OCI-LY1 (cell line): Measurements from ENCODE around the gene TNNC1.

ENCODE experiments used
- H2AFZ ChIP-seq: fragments of 200-600 bp; sonication (generic), shearing (Covaris generic); 2 replicates; pipeline ENCODE4 v1.6.0; 2014; ENCODE audit warnings: antibody characterized with exemption, mild to moderate bottlenecking, low read length
- H3F3A ChIP-seq: fragments of 200-600 bp; sonication (generic), shearing (Covaris generic); 2 replicates; pipeline ENCODE4 v1.6.0; 2014; ENCODE audit warnings: mild to moderate bottlenecking, antibody characterized with exemption, low read length, moderate library complexity; ENCODE audit not compliant: insufficient read depth
- H3K27ac ChIP-seq: fragments of 200-600 bp; sonication (generic); 2 replicates; pipeline ENCODE4 v1.5.1; 2014; ENCODE audit warnings: low read length, mixed run types, mild to moderate bottlenecking, low read depth; ENCODE audit not compliant: poor library complexity, severe bottlenecking
- H3K27me3 ChIP-seq: fragments of 200-600 bp; sonication (generic); 2 replicates; pipeline ENCODE4 v1.6.0; 2014; ENCODE audit warnings: antibody characterized with exemption, mild to moderate bottlenecking, low read length, moderate library complexity; ENCODE audit not compliant: insufficient read depth
- H3K36me3 ChIP-seq: fragments of 200-600 bp; sonication (generic); 2 replicates; pipeline ENCODE4 v1.6.1; 2014; ENCODE audit warnings: mild to moderate bottlenecking, antibody characterized with exemption, low read length, moderate library complexity, mixed read lengths; ENCODE audit not compliant: insufficient read depth
- H3K4me1 ChIP-seq: fragments of 200-600 bp; sonication (generic); 2 replicates; pipeline ENCODE4 v1.5.1; 2014; ENCODE audit warnings: mild to moderate bottlenecking, low read length, moderate library complexity; ENCODE audit not compliant: insufficient read depth, severe bottlenecking
- H3K4me2 ChIP-seq: fragments of 200-600 bp; sonication (generic), shearing (Covaris generic); 2 replicates; pipeline ENCODE4 v1.6.1; 2014; ENCODE audit warnings: low read length
- H3K4me3 ChIP-seq: fragments of 200-600 bp; sonication (generic); 2 replicates; pipeline ENCODE4 v1.5.1; 2014; ENCODE audit warnings: low read length, low read depth, mild to moderate bottlenecking, mixed read lengths; ENCODE audit not compliant: poor library complexity, severe bottlenecking
- H3K79me2 ChIP-seq: fragments of 200-600 bp; shearing (Covaris generic); 2 replicates; pipeline ENCODE4 v1.6.1; 2016; ENCODE audit warnings: mixed run types, low read length, mixed read lengths; ENCODE audit not compliant: insufficient read depth
- H3K9ac ChIP-seq: fragments of 200-600 bp; sonication (generic), shearing (Covaris generic); 2 replicates; pipeline ENCODE4 v1.6.1; 2014; ENCODE audit warnings: mild to moderate bottlenecking, low read length, mixed read lengths
- H3K9me2 ChIP-seq: fragments of 200-600 bp; sonication (generic), shearing (Covaris generic); 2 replicates; pipeline ENCODE4 v1.6.1; 2014; ENCODE audit warnings: low read depth, mild to moderate bottlenecking, low read length, mixed read lengths
- H3K9me3 ChIP-seq: fragments of 200-600 bp; shearing (Covaris generic); 2 replicates; pipeline ENCODE4 v1.6.1; 2014; ENCODE audit warnings: low read length, mixed read lengths
- H4K20me1 ChIP-seq: fragments of 200-600 bp; sonication (generic), shearing (Covaris generic); 2 replicates; pipeline ENCODE4 v1.6.0; 2016; ENCODE audit warnings: mild to moderate bottlenecking, low read length; ENCODE audit not compliant: insufficient read depth
- CTCF ChIP-seq: fragments of 200-600 bp; sonication (generic), shearing (Covaris generic); IDR thresholded peaks from 2 replicates; pipeline ENCODE4 v1.5.1; 2017; ENCODE audit warnings: mild to moderate bottlenecking, antibody characterized with exemption, low read length, moderate library complexity, mixed read lengths
- EZH2 ChIP-seq: fragments of 200-600 bp; sonication (generic), shearing (Covaris generic); IDR thresholded peaks from 2 replicates; pipeline ENCODE4 v1.8.0; 2017; ENCODE audit warnings: borderline replicate concordance, mixed run types, mild to moderate bottlenecking, antibody characterized with exemption, low read length, moderate library complexity, mixed read lengths

The TNNC1 gene

GRCh38 chr3:52489453-52489852, 35.6 kb upstream of the TNNC1 start:
- no peaks in the 10 kb centered on the region for H3F3A ChIP-seq
- H3K4me2 ChIP-seq = no peak overlapping the region
- no peak overlapping the region for H3K27ac ChIP-seq
- H2AFZ ChIP-seq = no peak overlapping the region
- H3K36me3 ChIP-seq = peaks cover 70% of the 10 kb centered on the region; the same call in 1 of the 2 replicates
- TF ChIP-seq EZH2 (no peak), CTCF (no peak)
- no peaks in the 10 kb centered on the region for H3K79me2 ChIP-seq
- no peaks in the 10 kb centered on the region for H3K9me2 ChIP-seq
- no peak overlapping the region for H3K9ac ChIP-seq
- no peaks in the 10 kb centered on the region for H3K27me3 ChIP-seq
- no peaks in the 10 kb centered on the region for H3K4me1 ChIP-seq
- H4K20me1 ChIP-seq = no peaks in the 10 kb centered on the region
- H3K4me3 ChIP-seq = no peak overlapping the region
- H3K9me3 ChIP-seq = no peaks in the 10 kb centered on the region

- no peak overlapping the region for H3K9ac ChIP-seq
- TF ChIP-seq EZH2 = no peak
- TF ChIP-seq CTCF = no peak
- H3K27ac ChIP-seq = no peak overlapping the region
Measured at GRCh38 chr3:52488746-52489145, 34.9 kb upstream of the TNNC1 start.

GRCh38 chr3:52487788-52488691, 34.2 kb upstream of the TNNC1 start:
- no peak for TF ChIP-seq CTCF
- no peak for TF ChIP-seq EZH2
- Histone ChIP-seq H2AFZ (no peak overlapping the region), H3K36me3 (peaks cover 67% of the 10 kb centered on the region; the same call in 1 of the 2 replicates), H4K20me1 (no peaks in the 10 kb centered on the region), H3F3A (no peaks in the 10 kb centered on the region), H3K9me3 (no peaks in the 10 kb centered on the region), H3K79me2 (no peaks in the 10 kb centered on the region), H3K4me3 (no peak overlapping the region), H3K4me2 (no peak overlapping the region), H3K27ac (no peak overlapping the region), H3K9me2 (no peaks in the 10 kb centered on the region), H3K27me3 (no peaks in the 10 kb centered on the region), H3K4me1 (no peaks in the 10 kb centered on the region), H3K9ac (no peak overlapping the region)

More at GRCh38 chr3:52488746-52489145, 34.9 kb upstream of the TNNC1 start:
- no peak overlapping the region for H3K4me2 ChIP-seq
- no peaks in the 10 kb centered on the region for H3K4me1 ChIP-seq
- no peaks in the 10 kb centered on the region for H3F3A ChIP-seq
- no peaks in the 10 kb centered on the region for H4K20me1 ChIP-seq
- H3K9me2 ChIP-seq = no peaks in the 10 kb centered on the region
- H2AFZ ChIP-seq = no peak overlapping the region
- H3K9me3 ChIP-seq = no peaks in the 10 kb centered on the region
- no peak overlapping the region for H3K4me3 ChIP-seq
- H3K79me2 ChIP-seq = no peaks in the 10 kb centered on the region
- H3K27me3 ChIP-seq = no peaks in the 10 kb centered on the region
- H3K36me3 ChIP-seq = peaks cover 70% of the 10 kb centered on the region; the same call in 1 of the 2 replicates
